Transverse colon (tissue), 4 donors: ENCODE measurements around the gene GNAL. TPM values are rescaled to one million over a fixed set of nuclear protein-coding genes. Genes with fewer than 3 reads are reported as not detected.
"Not testable (repeated sequence)": the region's sequence is repeated elsewhere in the genome, so short reads cannot be mapped to it uniquely, and the experiment has no call there.

Experiments
- DNase-seq: peaks from one replicate; pipeline ENCODE4 v3.0.0-alpha.2; 2019
- H3K27ac ChIP-seq, 4 donors: fragments of 200-600 bp; sonication (generic); 2 replicates each; pipeline ENCODE4 v1.5.1; 2016 to 2018; ENCODE audit warnings: inconsistent platforms in 4 of 4
- H3K27me3 ChIP-seq: fragments of 200-600 bp; sonication (generic); 2 replicates; pipeline ENCODE4 v1.5.1; 2017; ENCODE audit warnings: inconsistent platforms
- H3K36me3 ChIP-seq, 4 donors: fragments of 200-600 bp; sonication (generic); 2 replicates each; pipeline ENCODE4 v1.5.1; 2017 to 2019; ENCODE audit warnings: inconsistent platforms in 4 of 4
- H3K4me1 ChIP-seq, 4 donors: fragments of 200-600 bp; sonication (generic); 2 replicates each; pipeline ENCODE4 v1.5.1; 2017 to 2020; ENCODE audit warnings: inconsistent platforms in 4 of 4
- H3K4me3 ChIP-seq, 4 donors: fragments of 200-600 bp; sonication (generic); 1 replicate in 1 of 4; 2 replicates in 3 of 4; pipeline versions ENCODE4 v1.5.1 to v1.6.1; 2017 to 2019; ENCODE audit warnings: inconsistent platforms in 4 of 4
- H3K9me3 ChIP-seq, 2 donors: fragments of 200-600 bp; sonication (generic); 2 replicates each; pipeline ENCODE4 v1.5.1; 2017 to 2019; ENCODE audit warnings: inconsistent platforms in 2 of 2
- EP300 ChIP-seq: sonication (generic); formaldehyde crosslinking; IDR thresholded peaks from one replicate; pipeline ENCODE4 v1.6.1; 2017; ENCODE audit warnings: antibody characterized with exemption, low read depth
- POLR2A ChIP-seq: fragments of 450-650 bp; IDR thresholded peaks from one replicate; pipeline ENCODE4 v1.6.1; 2016; ENCODE audit warnings: antibody characterized with exemption, mild to moderate bottlenecking, moderate library complexity
- POLR2AphosphoS5 ChIP-seq, 3 donors: sonication (generic); formaldehyde crosslinking; IDR thresholded peaks; one replicate each; pipeline ENCODE4 v1.6.1; 2016; ENCODE audit warnings: antibody characterized with exemption in 3 of 3
- WGBS, 2 donors: methylation state at CpG; one replicate each; pipeline ENCODE4 v1.1.5; 2018; ENCODE audit warnings: low coverage in 1 of 2; 5-methylcytosine and 5-hydroxymethylcytosine counted together
- in situ Hi-C, 4 donors: fragments of 200-750 bp; cut with MboI; loops; one replicate each; pipeline versions ENCODE4 v1.15.0 to v1.15.1; 2017; ENCODE audit warnings: low sequenced_read_pairs in 3 of 4, low pct_ligation_motif_present in 1 of 4, low pct_unique_long_range_greater_than_20kb in 1 of 4
- intact Hi-C: fragments of 100-400 bp; cut with DNase I; formaldehyde crosslinking; loops from one replicate; pipeline ENCODE4 v1.15.1; 2023; ENCODE audit warnings: low total_unique reads
- total RNA-seq, 4 donors: library from RNA; depleted of rRNA; stranded (reverse); fragments of >200 nt; gene quantifications; one replicate each; pipeline ENCODE4 v1.1.0, GENCODE V29; 2016
- TF ChIP-seq, protein P1 (sequence below), 5 experiments: fragments of 200-600 bp in 3 of 5; fragments of 450-650 bp in 2 of 5; sonication (generic) in 3 of 5; IDR thresholded peaks; 1 replicate in 2 of 5; 2 replicates in 3 of 5; pipeline ENCODE4 v1.5.1; 2016 to 2017; ENCODE audit warnings: antibody characterized with exemption in 5 of 5, inconsistent platforms in 3 of 5, mild to moderate bottlenecking in 2 of 5, moderate library complexity in 1 of 5

The GNAL gene
- total RNA-seq, 4 donors from 2014 or later = 2.9 to 7.4 (median 7.2) TPM

GRCh38 chr18:11676867-11677266 lies 12.2 kb upstream of the GNAL start:
- 79% methylated on average over 6 of the region's 6 CpGs; no CpG with 5 or more reads in 1 of the 2 donors for WGBS, 2 donors
- DNase-seq = no peak
- TF ChIP-seq, protein P1, sequence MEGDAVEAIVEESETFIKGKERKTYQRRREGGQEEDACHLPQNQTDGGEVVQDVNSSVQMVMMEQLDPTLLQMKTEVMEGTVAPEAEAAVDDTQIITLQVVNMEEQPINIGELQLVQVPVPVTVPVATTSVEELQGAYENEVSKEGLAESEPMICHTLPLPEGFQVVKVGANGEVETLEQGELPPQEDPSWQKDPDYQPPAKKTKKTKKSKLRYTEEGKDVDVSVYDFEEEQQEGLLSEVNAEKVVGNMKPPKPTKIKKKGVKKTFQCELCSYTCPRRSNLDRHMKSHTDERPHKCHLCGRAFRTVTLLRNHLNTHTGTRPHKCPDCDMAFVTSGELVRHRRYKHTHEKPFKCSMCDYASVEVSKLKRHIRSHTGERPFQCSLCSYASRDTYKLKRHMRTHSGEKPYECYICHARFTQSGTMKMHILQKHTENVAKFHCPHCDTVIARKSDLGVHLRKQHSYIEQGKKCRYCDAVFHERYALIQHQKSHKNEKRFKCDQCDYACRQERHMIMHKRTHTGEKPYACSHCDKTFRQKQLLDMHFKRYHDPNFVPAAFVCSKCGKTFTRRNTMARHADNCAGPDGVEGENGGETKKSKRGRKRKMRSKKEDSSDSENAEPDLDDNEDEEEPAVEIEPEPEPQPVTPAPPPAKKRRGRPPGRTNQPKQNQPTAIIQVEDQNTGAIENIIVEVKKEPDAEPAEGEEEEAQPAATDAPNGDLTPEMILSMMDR (IDR thresholded peaks at IDR 0.05) = no peak
- TF ChIP-seq EP300 (no peak), POLR2A (no peak), POLR2AphosphoS5 (IDR thresholded peaks at IDR 0.05) (no peak)
- Histone ChIP-seq H3K27me3 (peaks cover 15% of the 10 kb centered on the region), H3K4me3 (no peak overlapping the region), H3K36me3 (no peaks in the 10 kb centered on the region), H3K9me3 (no peaks in the 10 kb centered on the region), H3K4me1 (no peaks in the 10 kb centered on the region), H3K27ac (no peak overlapping the region)
- in situ Hi-C loops = no loop called here
- intact Hi-C loops = no loop called here

- H3K27me3 ChIP-seq = peaks cover 25% of the 10 kb centered on the region
- no peak overlapping the region for H3K27ac ChIP-seq
- TF ChIP-seq, protein P1 (IDR thresholded peaks at IDR 0.05) = no peak
- no peak for TF ChIP-seq EP300
- TF ChIP-seq POLR2A = no peak
- no peak for TF ChIP-seq POLR2AphosphoS5 (IDR thresholded peaks at IDR 0.05)
- in situ Hi-C loops (no loop called here), intact Hi-C loops (no loop called here)
- H3K4me1 ChIP-seq = no peaks in the 10 kb centered on the region
- WGBS, 2 donors = 77 to 79% methylated on average over 3 of the region's 3 CpGs
- H3K36me3 ChIP-seq = no peaks in the 10 kb centered on the region
- no peaks in the 10 kb centered on the region for H3K9me3 ChIP-seq
- DNase-seq = no peak
- H3K4me3 ChIP-seq = no peak overlapping the region
Observed at GRCh38 chr18:11678211-11678610, 10.9 kb upstream of the GNAL start.

- Histone ChIP-seq H3K4me1 (peaks cover 6 to 16% (median 6%) of the 10 kb centered on the region in 4 donors), H3K27ac (peak overlapping the region; percentile 44 to 85 (median 66)), H3K4me3 (peak overlapping the region; percentile 38 to 72 (median 60)), H3K27me3 (peaks cover 38% of the 10 kb centered on the region), H3K36me3 (no peaks in the 10 kb centered on the region), H3K9me3 (no peaks in the 10 kb centered on the region)
- peak; percentile 15 for DNase-seq
- intact Hi-C loops (loop anchor here (5.0 kb wide), 1 partner anchor 157 kb away; no protein-coding TSS in a partner anchor), in situ Hi-C loops (no loop called here)
- WGBS, 2 donors = 0 to 5% methylated on average over 4 to 7 of the region's 72 CpGs
- TF ChIP-seq POLR2A (no peak), EP300 (no peak), POLR2AphosphoS5 (IDR thresholded peaks at IDR 0.05) (no peak)
- TF ChIP-seq, protein P1 (IDR thresholded peaks at IDR 0.05) = no peak
Observed at GRCh38 chr18:11689669-11690565, 853 bp downstream of the GNAL start.

DNA sequence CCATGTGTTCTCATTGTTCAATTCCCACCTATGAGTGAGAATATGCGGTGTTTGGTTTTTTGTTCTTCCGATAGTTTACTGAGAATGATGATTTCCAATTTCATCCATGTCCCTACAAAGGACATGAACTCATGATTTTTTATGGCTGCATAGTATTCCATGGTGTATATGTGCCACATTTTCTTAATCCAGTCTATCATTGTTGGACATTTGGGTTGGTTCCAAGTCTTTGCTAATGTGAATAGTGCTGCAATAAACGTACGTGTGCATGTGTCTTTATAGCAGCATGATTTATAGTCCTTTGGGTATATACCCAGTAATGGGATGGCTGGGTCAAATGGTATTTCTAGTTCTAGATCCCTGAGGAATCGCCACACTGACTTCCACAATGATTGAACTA lies 1.6 kb downstream of the GNAL start:
- in situ Hi-C loops, H3K4me3 ChIP-seq, intact Hi-C loops, H3K36me3 ChIP-seq, H3K9me3 ChIP-seq, H3K27ac ChIP-seq, DNase-seq: not testable (repeated sequence)
- 56% methylated on average over 3 of the region's 5 CpGs; no CpG with 5 or more reads in 1 of the 2 donors for WGBS, 2 donors
- peaks cover 6 to 16% (median 6%) of the 10 kb centered on the region in 4 donors for H3K4me1 ChIP-seq
- peaks cover 38% of the 10 kb centered on the region for H3K27me3 ChIP-seq
